Measurements from ENCODE around the gene KIAA1143.

- TF ChIP-seq POLR2A (IDR thresholded peaks at IDR 0.05; ENCODE audit: low read length) (no peak), GATA1 (IDR thresholded peaks at IDR 0.05; ENCODE audit: low read depth, low read length) (no peak)
Measured at GRCh38 chr3:44712455-44713075, 48.9 kb downstream of the KIAA1143 start, which contains the start of gene ZNF502.
